Gastroesophageal sphincter (tissue), 3 donors: ENCODE results near the gene OXSR1.

Experiments
- EP300 ChIP-seq: sonication (generic); formaldehyde crosslinking; IDR thresholded peaks from one replicate; pipeline ENCODE4 v1.6.1; 2017; ENCODE audit warnings: antibody characterized with exemption, mild to moderate bottlenecking
- POLR2A ChIP-seq, 2 donors: fragments of 450-650 bp; IDR thresholded peaks; one replicate each; pipeline ENCODE4 v1.6.1; 2017; ENCODE audit warnings: antibody characterized with exemption in 2 of 2, mild to moderate bottlenecking in 2 of 2, moderate library complexity in 1 of 2
- POLR2AphosphoS5 ChIP-seq: sonication (generic); formaldehyde crosslinking; IDR thresholded peaks from one replicate; pipeline ENCODE4 v1.6.1; 2017; ENCODE audit warnings: antibody characterized with exemption
- TF ChIP-seq, protein P1 (sequence below), 4 experiments: fragments of 200-600 bp in 2 of 4; fragments of 450-650 bp in 2 of 4; sonication (generic) in 1 of 4; IDR thresholded peaks; one replicate each; pipeline ENCODE4 v1.5.1; 2017 to 2019; ENCODE audit warnings: antibody characterized with exemption in 4 of 4, mild to moderate bottlenecking in 2 of 4, moderate library complexity in 2 of 4

DNA sequence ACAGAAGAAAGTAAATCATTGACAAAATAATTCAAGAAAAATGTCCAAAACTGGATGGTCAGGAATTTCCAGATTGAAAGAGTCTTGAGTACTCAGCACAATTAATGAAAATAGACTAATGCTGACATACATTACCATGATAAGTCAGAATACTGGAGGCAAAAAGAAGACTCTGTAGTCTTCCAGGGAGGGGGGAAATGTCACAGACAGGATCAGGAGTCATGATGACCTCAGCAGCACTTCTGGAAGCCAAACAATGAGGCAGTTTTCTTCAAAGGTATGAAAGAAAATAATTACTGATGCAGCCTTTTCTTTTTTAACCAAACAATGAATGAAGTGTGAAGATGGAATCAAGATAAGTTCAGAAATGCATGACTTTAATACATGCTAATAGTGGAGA lies 70.1 kb downstream of the OXSR1 start:
- no peak for TF ChIP-seq POLR2AphosphoS5
- TF ChIP-seq POLR2A (IDR thresholded peaks at IDR 0.05) = no peak
- TF ChIP-seq, protein P1, sequence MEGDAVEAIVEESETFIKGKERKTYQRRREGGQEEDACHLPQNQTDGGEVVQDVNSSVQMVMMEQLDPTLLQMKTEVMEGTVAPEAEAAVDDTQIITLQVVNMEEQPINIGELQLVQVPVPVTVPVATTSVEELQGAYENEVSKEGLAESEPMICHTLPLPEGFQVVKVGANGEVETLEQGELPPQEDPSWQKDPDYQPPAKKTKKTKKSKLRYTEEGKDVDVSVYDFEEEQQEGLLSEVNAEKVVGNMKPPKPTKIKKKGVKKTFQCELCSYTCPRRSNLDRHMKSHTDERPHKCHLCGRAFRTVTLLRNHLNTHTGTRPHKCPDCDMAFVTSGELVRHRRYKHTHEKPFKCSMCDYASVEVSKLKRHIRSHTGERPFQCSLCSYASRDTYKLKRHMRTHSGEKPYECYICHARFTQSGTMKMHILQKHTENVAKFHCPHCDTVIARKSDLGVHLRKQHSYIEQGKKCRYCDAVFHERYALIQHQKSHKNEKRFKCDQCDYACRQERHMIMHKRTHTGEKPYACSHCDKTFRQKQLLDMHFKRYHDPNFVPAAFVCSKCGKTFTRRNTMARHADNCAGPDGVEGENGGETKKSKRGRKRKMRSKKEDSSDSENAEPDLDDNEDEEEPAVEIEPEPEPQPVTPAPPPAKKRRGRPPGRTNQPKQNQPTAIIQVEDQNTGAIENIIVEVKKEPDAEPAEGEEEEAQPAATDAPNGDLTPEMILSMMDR (IDR thresholded peaks at IDR 0.05) = no peak
- TF ChIP-seq EP300 = no peak
